HG03097 (cell line): Measurements from ENCODE around the gene CD40.
A peak's percentile ranks its signal among the peaks of the same experiment; 100 is the strongest.

Experiments
- ATAC-seq: cut with Tn5 transposase; IDR thresholded peaks from one replicate; pipeline ENCODE4 v1.9.1; 2021; ENCODE audit not compliant: unreplicated experiment, low FRiP score

Gene CD40

DNA sequence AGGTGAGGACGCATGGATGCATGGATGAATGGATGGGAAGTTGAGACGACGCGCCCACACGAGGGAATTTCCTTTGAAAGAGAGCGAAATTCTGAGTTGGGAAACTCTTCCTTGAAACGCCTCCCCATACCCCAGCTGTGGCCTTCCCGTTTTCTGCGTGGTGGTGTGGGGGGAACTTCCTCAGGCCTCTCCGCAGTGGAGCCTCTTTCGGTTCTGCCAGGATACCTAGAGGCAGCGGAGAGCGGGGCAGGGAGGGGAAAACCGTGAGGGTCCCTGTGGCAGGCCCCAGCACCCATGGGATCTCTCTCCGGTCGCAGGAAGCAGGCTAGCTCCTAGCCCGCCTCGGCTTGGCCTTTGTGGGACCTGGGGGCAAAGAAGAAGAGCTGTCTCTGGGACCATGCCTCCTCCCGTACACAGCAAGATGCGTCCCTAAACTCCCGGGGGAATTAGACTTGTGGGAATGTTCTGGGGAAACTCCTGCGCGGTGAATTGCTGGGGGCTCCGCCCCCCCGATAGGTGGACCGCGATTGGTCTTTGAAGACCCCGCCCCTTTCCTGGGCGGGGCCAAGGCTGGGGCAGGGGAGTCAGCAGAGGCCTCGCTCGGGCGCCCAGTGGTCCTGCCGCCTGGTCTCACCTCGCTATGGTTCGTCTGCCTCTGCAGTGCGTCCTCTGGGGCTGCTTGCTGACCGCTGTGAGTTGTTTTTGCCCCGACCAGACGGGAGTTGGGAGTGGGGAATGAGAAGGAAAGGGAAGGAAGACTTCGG, at the start of gene CD40:
CD40 (plus strand) TSS at position 611 of the 764 bp plus-strand sequence; CDS start at position 641, 30 bp downstream.
- peak; percentile 53 for ATAC-seq

DNA sequence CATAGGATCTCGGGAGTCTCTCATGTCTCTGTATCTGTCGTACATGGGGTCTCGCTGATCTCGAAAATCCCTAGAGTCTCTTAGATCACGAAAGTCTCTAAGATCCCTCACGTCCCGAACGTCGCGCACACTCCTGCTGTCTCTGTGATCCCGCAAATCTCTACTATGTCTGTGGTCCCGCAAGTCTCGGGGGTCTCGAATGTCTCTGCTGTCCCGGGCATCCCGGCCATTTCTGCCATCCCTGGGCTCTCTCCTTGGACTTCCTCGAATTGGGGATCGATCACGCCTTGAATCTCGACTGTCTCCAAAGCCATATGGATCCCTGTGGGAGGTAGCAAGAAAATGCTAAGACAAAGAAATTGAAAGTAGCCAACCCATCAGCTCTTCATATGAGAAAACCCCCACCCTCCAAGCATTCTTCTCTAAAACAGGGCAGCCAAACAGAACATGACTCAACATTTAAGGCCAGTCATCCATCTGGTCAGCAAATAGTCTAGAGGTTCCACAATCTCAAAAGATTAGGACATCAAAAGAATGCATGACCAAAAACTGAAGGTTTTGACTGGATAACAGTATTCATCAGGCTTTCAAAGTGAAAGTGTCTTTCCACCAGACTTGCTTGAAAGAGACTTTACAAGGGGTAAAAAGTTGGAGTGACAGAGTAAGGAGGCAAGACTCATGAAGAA, 47.8 kb upstream of the CD40 start:
- no peak for ATAC-seq

DNA sequence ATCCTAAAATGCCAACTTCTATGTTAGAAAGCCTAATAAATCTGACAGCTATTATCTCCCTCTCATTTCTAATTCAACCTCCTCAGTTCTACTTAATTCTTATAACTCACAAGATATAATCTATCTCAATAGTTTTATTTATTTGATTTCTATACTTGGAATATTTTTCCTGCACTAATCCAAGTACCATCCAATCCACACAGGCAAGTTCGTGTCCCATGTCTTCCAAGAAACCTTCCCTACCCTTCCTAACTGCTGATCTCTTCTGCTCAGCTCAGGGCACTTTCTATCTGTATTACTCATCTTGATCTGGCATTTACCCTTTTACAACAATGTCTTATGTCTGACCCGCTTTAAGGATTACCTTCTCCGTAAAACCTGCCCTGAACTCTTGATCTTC, 46.5 kb upstream of the CD40 start:
- ATAC-seq: no peak

DNA sequence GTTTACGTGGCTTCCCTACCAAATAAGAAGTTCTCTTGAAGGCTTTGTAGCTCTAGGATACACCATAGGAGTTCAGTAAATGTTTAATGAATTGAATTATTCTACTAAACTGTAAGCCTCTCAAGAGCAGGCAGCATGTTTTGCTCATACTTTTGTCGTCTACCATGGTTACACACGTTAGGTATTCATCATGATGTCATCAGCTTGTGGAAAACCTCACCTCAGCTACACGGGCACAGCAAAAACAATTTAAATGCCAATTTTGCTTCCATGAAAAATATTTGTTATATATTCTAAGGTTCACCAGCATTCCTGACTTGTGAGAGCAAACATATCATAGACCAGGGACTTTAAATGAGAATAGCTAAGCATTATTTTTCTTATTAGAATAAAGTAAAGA, 45.1 kb upstream of the CD40 start:
- no peak for ATAC-seq

DNA sequence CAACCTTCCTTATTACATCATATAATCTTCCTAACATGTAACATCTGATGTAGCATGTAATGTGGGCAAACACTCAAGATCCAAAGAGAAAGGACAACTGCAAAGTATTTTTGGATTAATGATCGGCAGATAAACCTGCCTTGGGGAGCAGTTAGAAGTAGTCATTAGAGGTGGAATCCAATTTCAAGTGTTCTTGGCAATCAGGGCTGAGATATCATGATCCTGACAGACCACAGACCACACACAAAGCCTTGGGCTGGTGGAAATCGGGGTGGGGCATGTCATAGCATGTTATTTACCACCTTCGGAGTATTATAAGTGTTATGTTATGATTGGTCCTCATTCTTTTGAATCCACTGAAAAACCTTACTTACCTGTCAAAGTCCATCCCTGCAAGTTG, 44.7 kb upstream of the CD40 start:
- no peak for ATAC-seq

DNA sequence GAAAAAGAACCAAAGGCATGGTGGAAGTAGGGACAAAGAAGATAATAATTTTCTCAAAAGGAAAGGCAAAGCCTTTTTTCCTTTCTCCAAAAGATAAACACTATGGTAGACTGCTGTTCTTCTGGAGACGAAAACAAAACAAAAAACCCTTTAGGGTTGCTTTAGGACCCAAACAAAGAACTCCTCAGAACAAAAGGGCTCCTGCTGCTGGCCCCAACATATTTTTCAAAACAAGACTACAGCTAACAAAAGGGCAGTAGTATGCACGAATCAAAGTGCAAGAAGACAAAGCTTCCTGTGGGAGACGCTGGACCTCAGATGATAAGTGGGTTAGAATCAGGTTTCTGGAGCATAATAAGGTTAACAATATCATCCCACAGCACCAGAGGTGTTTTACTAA, 44.1 kb upstream of the CD40 start:
- no peak for ATAC-seq

DNA sequence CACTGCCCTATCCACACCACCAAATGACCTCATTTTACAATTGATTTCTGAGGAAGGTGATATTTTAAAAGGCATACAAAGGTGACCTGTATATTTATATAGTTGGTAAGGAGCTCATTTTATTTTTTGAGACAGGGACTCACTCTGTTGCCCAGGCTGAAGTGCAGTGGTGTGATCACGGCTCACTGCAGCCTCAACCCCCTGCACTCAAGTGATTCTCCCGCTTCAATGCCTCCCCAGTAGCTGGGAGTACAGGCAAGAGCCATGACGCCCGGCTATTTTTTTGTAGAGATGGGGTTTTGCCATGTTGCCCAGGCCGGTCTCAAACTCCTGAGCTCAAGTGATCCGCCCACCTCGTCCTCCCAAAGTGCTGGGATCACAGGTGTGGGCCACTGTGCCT, 41.3 kb upstream of the CD40 start:
- ATAC-seq: no peak

DNA sequence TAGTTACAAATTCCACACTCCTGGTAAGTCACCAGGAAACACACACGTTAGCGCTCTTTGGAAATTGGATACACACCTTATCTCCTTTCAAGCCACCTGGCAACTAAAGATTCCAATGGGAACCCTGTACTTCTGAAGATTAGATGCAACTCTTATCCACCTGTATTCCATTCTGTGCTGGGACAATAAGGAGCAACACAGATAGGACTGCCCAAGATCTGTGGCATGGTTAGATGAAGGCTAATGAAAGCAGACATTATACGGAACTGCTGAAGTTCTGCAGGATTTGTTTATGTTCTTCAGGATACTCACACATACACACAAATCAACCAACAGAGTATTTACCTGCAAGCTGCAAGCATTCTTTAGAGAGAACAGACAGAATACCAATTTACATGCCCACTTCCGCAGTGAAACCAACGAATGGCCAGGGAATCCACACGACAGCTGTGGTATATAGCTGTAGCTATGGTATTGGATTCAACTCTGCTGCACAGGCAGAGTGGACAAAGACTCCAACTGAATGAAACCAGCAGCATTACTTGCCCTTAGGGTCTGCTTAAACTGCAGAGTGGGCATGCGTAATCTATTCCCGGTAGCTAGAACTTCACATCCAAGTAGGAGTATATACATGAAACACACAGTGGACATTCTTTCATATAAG, 40.3 kb upstream of the CD40 start:
- ATAC-seq: no peak

DNA sequence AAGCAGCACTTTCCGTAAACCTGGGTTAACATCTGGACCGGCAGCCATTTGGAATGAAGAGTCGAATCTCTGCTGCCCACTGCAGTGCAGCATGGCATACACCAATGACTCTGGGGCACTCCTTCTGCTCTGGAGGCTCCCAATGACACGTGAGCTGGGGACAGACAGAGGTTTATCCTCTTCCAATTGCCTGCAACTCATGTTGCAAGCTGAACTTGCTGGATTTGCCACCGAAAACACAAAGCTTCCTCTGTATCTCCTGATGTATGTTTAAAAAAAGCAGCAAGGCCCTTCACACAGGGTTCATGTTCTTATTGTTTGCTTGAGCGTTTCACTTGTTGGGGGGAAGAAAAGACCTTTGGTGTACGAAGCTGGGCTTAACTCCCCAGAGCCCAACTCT, 39.2 kb upstream of the CD40 start:
- ATAC-seq: no peak

DNA sequence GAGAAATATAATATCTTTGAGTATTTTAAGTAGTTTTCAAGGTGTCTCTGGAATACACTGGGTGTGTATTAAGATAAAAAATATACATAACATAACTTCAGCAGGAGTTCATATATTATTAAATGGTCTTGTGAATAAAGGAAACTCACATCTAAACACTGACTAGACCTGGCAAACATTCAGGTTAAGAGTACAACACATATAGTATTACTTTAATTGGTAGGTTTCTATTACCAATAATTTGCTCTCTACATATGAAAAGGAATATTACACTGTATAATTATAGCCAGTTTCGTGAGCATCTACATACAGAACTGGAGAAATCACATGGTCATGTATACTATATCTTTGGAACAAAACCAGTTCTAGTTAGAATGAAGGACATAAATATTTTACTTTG, 37.0 kb upstream of the CD40 start:
- ATAC-seq: no peak

DNA sequence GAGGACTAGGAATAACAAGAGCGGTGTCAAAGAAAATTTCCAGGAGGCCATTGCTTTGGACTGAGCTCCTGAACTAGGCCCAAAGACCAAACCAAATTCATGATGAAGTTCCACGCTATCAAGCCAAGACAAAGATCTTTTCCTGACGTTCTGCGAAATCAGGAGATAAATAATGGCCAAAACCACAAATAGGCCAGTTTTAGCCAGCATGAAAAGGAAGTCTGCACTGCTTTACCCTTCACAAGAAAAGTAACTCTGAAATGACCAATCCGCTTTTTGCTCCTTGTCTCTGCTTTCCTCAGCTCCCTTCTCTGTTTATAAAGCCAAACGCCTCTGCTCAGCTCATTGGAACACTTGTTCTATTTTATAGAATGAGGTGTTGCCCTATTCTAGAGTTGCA, 35.0 kb upstream of the CD40 start:
- ATAC-seq: no peak

DNA sequence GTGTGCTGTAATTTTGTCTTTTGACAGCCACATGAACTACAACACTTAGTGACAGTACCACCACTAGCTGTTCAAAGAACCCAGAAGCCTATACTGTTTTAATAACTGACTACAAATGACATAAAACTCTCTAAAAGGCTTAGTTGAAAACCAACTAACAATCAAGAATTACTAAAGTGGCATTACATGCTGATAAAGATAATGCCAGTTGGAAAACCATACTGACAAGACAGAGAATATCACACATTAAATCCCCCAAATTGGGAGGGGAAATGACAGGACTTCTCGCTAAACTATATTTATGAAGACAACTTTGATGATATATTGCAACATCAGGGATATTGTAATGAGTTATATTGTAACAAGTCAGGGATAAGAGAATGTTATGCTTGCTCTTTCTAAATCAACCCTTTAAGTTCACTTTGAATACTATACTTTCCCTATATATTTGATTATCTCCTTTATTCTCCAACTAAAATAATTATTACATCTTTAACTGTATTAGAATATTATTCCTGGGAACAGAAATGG, 34.5 kb upstream of the CD40 start:
- ATAC-seq: no peak

DNA sequence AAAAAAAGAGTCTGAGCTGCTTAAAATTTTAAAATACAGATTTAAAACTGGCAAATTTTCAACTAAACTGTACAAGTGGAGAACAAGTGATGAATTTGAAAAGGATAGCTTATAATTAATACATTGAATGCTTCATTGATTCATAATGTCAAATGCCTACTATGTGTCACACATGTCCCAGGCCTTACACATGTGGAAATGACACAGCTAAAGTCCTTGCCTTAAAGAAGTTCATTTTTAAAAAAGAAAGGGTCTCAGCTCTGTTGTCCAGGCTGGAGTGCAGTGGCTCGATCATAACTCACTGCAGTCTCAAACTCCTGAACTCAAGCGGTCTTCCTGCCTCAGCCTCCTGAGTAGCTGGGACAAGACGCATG, 33.3 kb upstream of the CD40 start:
- no peak for ATAC-seq

DNA sequence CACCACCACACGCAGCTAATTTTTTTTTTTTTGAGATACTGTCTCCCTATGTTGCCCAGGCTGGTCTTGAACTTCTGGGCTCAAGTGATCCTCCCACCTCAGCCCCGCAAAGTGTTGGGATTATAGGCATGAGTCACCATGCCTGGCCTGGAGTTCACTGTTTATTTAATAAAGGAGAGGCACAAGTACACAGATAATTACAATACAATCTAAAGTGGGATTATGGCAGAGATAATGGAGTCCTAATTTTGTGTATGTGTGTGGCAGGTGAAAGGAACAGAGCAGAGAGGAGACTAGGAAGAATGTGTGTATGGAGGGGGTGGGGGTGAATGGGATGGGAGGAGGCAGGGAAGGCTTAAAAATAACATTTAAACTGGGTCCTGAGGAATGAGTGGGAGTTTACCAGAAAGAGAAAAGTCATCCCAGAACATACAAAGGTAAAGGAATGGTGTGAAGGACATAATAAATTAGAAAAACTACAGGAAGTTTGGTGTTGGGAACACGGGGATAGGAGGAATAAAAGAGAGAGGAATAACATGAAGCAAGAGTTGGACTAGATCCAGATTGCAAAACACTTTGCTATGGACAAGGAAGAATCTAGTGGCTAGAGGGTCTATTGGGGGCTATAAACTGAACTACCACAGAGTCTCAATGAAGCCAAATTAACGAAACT, 32.8 kb upstream of the CD40 start:
- ATAC-seq: no peak

DNA sequence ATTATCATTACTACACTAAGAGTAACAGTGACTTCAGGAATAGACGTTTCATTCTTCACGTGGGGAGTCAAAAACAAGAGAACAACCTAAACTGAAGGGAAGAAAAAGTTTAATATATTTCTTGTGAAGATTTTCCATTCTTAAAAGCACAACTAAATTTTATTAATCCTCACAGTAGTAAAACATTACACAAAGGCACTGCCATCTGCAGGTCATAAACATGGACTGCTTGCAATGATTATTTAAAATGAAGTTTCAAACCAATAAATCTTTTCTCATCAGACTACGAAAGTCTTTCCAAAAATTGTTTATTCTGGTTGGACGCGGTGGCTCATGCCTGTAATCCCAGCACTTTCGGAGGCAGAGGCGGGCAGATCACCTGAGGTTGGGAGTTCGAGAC, 31.0 kb upstream of the CD40 start:
- ATAC-seq: no peak

DNA sequence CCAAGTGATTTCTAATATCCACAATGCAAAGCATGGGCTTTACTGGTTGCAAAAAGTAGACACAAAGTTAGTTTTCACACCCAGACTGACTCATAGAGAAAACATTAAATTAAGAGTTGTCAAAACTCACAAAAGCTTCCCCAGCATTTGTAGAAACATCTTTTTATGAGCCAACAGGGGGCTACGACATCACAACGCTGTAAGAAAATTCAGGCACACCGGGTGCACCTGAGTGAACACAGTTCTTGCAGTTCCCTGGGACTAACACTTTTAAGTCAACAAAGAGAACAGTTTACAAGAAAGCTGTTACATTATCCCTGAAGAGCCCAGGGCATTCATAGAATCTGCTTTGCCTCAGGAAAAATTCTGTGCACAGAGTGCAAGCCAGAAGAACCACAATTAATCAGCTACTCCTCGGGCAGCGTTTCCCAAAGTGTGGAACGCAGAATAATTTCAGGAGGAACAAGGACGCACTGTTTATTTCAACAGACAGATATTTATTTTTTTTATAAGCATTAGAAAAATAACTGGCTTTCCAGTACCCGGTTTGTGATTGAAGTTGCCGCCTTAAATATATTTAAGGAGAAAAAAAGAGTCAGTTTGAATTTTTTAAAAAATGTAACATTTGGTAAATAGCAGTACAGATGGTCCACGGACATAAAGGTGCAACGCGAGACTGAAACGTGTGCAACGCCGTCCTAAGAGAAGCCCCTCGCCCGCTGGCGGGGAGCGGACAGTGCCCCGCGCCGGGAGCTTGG, 29.5 kb upstream of the CD40 start:
- no peak for ATAC-seq

DNA sequence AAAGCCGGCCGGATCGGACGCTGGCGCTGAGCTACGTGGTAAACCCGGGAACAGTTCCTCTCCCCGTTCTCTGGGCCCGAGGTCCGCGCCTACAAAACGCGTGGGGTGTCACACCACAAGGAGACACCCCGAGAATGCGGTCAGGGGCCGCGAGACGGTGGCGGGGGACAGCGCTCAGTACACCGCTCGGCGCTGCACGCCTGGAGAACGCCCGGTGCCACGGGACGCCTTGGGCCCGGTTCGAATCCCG, 29.0 kb upstream of the CD40 start:
- ATAC-seq: peak; percentile 27

DNA sequence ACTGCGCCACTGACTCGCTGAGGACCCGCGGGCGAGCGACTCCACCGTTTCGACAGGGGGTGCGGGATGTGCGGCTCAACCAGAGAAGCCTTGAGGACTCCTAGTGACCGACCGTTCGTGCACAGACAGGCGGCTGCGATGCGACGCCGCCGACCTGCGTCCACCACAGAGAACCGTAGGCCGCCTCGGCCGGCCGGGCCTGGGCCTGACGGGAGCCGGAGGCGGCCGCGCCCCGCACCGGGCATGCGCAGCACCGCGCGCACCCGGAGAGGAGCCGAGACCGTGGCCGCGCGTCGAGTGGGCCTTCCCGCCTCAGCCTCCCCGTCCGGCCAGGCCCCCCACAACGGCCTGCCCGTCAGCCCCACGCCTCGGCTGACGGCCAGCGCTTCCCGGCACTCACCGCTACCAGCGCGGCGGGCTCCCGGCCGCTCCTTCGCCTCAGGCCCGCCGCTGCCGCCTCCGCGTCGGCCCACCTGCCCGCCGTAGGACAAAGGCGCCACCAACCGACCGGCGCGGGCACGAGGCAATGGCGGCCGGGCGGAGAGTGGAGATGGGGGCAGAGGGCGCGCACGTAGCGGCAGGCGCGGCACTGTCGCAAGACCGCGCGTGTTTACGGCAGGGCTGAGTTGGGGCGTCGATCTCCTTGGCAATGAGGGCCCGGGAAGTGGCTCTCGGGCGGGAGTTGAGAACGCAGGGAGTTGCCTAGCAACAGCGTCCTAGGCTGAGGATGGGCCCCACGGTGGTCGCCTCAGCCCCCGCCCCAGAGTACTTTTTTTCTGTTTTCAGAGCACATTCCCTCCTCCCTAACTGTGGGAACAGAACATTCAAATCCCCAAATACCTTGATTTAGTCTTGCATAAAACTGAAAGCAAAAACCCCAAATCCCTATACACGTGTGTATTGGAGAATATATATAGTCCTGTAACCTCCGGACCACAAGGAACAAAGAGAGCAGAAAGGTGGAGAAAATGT, 28.4 kb upstream of the CD40 start, which contains the start of gene NCOA5:
NCOA5 (minus strand) TSS at position 546 of the 972 bp plus-strand sequence. CDS start 10,538 bp downstream, outside the sequence.
- peak; percentile 80 for ATAC-seq
